GM18520 (cell line): ENCODE results near the gene PIK3IP1.

ENCODE experiments used
- ATAC-seq: cut with Tn5 transposase; IDR thresholded peaks from one replicate; pipeline ENCODE4 v1.9.1; 2021; ENCODE audit not compliant: unreplicated experiment

The PIK3IP1 gene

DNA sequence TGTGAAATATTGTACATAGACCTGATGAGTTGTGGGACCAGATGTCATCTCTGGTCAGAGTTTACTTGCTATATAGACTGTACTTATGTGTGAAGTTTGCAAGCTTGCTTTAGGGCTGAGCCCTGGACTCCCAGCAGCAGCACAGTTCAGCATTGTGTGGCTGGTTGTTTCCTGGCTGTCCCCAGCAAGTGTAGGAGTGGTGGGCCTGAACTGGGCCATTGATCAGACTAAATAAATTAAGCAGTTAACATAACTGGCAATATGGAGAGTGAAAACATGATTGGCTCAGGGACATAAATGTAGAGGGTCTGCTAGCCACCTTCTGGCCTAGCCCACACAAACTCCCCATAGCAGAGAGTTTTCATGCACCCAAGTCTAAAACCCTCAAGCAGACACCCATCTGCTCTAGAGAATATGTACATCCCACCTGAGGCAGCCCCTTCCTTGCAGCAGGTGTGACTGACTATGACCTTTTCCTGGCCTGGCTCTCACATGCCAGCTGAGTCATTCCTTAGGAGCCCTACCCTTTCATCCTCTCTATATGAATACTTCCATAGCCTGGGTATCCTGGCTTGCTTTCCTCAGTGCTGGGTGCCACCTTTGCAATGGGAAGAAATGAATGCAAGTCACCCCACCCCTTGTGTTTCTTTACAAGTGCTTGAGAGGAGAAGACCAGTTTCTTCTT lies 12.3 kb downstream of the PIK3IP1 start:
- no peak for ATAC-seq

DNA sequence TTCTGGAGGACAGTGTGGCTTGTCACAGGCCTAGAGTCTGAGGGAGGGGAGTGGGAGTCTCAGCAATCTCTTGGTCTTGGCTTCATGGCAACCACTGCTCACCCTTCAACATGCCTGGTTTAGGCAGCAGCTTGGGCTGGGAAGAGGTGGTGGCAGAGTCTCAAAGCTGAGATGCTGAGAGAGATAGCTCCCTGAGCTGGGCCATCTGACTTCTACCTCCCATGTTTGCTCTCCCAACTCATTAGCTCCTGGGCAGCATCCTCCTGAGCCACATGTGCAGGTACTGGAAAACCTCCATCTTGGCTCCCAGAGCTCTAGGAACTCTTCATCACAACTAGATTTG lies 13.0 kb downstream of the PIK3IP1 start:
- ATAC-seq, result no peak

DNA sequence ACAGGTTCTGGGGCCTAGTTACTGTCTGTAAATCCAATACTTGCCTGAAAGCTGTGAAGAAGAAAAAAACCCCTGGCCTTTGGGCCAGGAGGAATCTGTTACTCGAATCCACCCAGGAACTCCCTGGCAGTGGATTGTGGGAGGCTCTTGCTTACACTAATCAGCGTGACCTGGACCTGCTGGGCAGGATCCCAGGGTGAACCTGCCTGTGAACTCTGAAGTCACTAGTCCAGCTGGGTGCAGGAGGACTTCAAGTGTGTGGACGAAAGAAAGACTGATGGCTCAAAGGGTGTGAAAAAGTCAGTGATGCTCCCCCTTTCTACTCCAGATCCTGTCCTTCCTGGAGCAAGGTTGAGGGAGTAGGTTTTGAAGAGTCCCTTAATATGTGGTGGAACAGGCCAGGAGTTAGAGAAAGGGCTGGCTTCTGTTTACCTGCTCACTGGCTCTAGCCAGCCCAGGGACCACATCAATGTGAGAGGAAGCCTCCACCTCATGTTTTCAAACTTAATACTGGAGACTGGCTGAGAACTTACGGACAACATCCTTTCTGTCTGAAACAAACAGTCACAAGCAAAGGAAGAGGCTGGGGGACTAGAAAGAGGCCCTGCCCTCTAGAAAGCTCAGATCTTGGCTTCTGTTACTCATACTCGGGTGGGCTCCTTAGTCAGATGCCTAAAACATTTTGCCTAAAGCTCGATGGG lies 13.5 kb downstream of the PIK3IP1 start:
- ATAC-seq, result no peak

DNA sequence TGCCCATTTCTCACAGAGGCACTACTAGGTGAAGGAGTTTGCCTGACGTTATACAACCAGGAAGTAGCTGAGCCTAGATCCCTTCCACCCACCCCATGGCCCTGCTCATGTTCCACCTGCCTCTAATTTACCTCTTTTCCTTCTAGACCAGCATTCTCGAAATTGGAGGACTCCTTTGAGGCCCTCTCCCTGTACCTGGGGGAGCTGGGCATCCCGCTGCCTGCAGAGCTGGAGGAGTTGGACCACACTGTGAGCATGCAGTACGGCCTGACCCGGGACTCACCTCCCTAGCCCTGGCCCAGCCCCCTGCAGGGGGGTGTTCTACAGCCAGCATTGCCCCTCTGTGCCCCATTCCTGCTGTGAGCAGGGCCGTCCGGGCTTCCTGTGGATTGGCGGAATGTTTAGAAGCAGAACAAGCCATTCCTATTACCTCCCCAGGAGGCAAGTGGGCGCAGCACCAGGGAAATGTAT lies 14.1 kb downstream of the PIK3IP1 start:
- no peak for ATAC-seq

DNA sequence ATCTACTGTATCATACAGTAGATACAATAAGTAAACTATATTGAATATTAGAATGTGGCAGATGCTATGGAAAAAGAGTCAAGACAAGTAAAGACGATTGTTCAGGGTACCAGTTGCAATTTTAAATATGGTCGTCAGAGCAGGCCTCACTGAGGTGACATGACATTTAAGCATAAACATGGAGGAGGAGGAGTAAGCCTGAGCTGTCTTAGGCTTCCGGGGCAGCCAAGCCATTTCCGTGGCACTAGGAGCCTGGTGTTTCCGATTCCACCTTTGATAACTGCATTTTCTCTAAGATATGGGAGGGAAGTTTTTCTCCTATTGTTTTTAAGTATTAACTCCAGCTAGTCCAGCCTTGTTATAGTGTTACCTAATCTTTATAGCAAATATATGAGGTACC lies 14.5 kb downstream of the PIK3IP1 start:
- no peak for ATAC-seq

DNA sequence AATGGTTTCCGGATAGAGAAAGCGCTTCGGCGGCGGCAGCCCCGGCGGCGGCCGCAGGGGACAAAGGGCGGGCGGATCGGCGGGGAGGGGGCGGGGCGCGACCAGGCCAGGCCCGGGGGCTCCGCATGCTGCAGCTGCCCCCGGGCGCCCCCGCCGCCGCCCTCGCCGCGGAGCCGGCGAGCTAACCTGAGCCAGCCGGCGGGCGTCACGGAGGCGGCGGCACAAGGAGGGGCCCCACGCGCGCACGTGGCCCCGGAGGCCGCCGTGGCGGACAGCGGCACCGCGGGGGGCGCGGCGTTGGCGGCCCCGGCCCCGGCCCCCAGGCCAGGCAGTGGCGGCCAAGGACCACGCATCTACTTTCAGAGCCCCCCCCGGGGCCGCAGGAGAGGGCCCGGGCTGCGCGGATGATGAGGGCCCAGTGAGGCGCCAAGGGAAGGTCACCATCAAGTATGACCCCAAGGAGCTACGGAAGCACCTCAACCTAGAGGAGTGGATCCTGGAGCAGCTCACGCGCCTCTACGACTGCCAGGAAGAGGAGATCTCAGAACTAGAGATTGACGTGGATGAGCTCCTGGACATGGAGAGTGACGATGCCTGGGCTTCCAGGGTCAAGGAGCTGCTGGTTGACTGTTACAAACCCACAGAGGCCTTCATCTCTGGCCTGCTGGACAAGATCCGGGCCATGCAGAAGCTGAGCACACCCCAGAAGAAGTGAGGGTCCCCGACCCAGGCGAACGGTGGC lies 15.7 kb downstream of the PIK3IP1 start:
- no peak for ATAC-seq

DNA sequence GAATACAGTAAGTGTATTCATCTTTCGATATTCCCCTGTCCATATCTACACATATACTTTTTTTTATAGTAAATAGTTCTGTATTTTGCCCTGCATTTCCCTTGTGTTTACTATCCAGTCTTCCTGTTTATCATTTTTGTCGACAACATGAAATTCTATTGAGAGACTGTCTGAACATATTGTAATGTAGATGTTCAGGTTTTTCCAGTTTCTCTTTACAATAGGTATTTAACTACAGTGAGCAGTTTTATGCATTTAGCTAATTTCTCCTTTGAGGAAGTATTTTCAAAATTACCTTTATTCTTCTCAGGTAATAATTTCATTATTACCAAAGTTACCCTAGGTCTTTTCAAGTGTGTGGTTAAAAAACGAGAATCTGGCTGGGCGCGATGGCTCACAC lies 16.7 kb downstream of the PIK3IP1 start:
- no peak for ATAC-seq

DNA sequence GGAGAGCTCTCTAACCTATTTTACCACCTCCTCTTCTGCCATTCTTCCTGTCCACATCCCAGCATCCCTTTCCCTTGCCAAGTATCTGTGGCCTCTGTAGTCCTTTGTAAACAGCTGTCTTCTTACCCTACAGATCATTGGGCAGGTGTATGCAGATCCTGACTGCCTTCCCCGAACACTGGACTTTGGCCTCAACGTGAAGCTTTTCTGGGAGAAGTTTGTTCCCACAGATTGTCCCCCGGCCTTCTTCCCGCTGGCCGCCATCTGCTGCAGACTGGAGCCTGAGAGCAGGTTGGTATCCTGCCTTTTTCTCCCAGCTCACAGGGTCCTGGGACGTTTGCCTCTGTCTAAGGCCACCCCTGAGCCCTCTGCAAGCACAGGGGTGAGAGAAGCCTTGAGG lies 17.3 kb downstream of the PIK3IP1 start:
- no peak for ATAC-seq

DNA sequence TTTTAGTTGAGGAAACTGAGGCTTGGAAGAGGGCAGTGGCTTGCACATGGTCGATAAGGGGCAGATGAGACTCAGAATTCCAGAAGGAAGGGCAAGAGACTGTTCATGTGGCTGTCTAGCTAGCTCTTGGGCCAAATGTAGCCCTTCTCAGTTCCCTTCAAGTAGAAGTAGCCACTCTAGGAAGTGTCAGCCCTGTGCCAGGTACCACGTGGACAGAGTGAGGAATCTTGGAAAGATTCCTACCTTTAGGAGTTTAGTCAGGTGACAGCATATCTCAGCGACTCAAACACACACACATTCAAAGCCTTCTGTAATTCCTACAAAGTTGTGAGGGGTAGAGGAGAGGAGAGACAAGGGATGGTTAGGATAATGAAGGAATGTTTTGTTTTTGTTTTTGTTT lies 18.3 kb downstream of the PIK3IP1 start:
- no peak for ATAC-seq

DNA sequence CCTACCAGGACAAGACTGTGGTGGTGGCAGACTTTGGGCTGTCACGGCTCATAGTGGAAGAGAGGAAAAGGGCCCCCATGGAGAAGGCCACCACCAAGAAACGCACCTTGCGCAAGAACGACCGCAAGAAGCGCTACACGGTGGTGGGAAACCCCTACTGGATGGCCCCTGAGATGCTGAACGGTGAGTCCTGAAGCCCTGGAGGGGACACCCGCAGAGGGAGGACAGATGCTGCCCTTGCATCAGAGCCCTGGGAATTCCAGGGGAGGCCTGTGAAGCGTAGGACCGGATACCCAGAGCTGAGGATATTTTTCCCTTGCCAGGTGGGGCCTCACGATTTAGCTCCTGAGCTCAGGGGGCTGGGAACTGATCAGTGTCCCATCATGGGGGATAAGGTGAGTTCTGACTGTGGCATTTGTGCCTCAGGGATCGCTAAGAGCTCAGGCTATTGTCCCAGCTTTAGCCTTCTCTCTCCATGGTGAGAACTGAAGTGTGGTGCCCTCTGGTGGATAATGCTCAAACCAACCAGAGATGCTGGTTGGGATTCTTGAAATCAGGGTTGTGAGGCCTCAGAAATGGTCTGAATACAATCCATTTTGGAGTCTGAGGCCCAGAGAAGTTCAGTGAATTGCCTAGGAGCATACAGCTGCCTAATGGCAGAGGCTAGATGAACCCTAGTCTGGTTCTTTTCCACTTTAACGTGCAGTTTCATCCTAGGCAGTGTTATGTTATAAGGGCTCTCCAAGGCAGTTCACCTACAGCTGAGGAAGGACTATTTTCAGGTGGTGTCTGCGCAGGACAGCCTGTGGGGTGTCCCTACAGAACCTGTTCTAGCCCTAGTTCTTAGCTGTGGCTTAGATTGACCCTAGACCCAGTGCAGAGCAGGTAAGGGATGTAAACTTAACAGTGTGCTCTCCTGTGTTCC lies 19.5 kb downstream of the PIK3IP1 start:
- ATAC-seq, result no peak

DNA sequence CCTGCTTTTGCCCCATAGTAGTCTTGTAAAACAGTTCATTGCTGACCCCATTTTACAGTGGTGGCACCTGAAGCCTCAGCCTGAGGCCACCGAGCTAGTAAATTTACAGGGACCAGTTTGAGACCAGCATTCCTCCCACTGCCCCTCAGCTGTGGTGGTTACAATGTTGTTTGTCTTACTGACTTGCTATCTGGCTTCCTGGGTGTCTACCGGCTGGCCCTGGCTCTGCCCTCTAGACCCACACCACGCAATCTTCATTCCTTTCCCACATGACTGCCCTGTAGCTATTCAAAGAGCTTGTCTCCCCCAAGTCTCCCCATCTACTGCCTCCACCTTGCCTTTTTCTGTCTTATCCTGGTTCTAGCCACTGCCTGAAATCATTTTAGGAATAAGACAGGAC lies 20.8 kb downstream of the PIK3IP1 start:
- ATAC-seq, result no peak

DNA sequence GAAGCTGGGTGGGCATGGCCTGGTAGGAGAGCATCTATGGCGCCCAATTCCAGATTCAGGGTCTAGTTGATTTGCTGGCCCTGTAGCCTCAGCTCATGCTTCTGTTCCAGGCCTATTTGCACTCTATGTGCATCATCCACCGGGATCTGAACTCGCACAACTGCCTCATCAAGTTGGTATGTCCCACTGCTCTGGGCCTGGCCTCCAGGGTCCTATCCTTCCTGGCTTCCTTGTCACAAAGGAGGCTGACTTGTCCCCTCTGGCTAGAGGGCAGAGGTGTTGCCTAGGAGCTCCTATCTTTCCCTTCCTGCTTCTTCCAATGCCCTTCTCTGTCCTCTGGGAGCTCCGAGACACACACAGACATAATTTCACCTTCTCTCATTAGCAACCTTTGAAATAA lies 21.3 kb downstream of the PIK3IP1 start:
- no peak for ATAC-seq

DNA sequence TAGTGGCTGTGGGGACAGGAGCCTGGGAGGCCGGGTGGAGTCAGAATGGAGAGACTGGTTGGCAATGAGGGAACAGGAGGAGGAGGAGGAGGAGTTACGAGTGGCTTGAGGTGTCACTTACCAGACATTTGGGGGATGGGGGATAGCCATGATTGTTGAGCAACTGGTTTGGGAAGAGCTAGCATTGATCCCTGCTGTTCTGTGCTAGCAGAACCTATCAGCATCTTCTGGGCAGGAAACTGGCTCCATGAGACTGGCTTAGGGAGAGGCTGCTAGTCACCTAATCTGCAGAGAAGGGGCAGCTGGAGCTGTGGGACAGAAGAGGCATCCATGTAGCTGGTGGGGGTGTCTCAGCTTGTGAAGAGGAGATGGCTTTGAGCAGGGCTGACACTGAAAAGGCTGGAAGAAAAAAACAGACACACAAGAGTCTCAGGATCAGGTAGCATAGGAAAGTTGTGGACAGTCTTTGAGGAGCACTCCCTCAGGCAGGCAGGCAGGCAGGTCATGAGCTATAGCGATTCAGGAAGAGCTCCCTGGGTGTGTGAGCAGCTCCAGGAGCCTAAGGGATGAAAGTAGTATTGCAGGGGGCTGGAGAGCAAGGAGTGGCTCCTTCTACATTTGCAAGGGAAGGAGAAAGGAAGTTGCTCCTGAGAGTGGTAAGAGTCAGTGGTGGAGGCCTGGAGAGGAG lies 22.3 kb downstream of the PIK3IP1 start:
- ATAC-seq, result no peak

DNA sequence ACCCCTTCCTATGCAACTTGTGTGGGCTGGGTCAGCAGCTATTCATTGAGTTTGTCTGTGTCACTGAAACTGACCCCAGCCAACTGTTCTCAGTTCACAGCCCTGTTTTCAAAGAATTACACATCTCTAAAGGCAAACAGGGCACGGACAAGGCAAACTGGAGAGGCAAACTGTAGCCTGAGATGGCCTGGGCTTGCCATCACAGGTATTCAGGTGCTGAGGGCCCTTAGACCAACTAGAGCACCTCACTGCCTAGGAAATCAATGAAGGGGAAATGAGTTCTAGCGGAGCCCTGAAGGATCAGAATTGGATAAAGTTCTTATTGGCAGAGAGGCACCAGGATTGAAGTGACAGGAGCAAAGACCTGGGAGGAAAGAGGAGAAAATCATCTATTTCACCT lies 24.0 kb downstream of the PIK3IP1 start:
- no peak for ATAC-seq

DNA sequence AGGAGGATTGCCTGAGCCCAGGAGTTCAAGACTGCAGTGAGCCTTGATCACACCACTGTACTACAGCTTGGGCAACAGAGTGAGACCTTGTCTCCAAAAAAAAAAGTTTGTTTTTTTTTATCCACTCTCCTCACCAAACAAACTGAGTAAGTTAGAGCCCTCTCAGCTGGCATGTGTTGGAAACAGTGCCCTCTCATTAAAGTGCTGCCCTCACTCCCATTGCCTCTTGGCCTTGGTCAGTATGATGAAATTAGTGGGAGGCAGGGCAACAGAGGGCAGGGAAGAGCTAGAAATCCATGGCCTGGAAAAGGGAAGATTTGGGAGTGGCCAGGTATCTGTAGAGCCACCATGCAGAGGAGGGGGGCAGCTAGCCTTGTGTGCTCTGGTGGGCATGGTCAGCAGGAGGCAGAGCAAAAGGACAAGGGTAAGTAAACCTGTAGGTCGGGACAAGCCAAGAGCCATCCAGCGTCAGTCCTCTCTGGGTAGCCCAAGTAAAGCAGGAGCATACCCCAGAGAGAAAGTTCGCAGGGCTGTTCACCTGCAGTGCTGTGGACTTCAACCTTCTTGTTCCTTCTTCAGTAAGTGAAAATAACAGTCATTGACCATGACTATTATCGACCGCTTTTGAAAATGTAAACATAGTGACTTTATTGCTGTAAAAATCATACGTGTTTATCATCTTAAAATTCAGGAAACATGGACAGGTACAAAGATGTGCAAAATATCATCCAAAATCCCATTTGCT lies 28.2 kb downstream of the PIK3IP1 start:
- no peak for ATAC-seq

DNA sequence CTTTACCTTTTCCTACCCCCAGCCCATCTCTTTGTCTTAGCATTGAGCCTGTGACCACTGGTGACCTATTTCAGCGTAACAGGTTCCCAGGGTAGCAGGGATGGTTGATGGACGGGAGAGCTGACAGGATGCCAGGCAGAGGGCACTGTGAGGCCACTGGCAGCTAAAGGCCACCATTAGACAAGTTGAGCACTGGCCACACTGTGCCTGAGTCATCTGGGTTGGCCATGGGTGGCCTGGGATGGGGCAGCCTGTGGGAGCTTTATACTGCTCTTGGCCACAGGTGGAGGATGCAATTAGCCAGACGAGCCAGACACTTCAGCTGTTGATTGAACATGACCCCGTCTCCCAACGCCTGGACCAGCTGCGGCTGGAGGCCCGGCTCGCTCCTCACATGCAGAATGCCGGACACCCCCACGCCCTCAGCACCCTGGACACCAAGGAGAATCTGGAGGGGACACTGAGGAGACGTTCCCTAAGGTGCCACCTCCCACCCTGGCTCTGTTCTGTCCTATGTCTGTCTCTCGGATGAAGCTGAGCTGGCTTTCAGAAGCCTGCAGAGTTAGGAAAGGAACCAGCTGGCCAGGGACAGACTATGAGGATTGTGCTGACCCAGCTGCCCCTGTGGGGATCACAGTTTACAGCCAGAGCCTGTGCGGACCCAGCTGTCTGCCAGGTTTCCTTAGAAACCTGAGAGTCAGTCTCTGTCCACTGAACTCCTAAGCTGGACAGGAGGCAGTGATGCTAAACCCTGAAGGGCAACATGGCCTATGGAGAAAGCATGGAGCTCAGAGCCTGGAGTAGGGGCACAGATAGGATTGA lies 29.8 kb downstream of the PIK3IP1 start:
- no peak for ATAC-seq

DNA sequence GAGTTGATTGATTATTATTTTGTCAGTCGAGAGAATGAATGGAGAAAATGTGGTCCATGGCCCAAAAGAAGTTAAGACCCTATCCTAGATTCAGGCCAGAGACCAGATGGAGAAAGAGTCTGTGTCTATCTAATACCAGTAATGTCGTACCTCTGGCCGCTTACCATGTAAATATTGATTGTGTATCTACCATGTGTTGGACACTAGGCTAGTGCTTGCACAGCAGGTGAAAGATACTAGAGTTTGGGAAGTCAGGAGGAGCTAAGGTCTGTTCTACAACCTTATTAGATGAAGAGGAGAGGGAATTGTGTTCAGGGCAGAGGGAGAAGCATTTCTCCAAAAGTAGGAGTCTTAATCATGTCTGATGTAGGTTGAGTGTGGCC lies 31.8 kb downstream of the PIK3IP1 start:
- ATAC-seq, result no peak

DNA sequence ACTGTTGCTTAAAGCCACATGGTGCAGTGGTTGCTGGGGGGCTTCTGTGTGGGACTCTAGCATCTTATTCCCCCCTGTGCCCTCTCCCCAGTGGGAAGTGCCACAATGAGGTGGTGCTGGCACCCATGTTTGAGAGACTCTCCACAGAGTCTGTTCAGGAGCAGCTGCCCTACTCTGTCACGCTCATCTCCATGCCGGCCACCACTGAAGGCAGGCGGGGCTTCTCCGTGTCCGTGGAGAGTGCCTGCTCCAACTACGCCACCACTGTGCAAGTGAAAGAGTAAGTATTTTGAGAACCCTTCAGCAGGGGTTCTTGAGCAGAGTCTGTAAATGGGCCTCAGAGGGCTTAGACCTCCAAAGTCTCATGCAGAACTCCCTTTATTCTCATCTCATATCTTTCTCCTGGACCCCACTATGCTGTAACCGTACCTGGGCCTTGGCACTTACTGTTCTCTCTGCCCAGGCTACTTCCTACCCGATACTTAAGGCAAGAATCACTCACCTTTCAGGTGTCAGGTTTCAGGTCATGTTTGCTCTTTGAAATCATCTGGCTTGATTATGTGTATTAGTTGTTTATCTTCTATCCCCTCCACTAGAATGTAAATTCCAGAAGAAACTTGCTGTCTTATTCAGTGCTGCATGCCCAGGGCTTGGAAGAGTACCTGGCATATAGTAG lies 32.4 kb downstream of the PIK3IP1 start:
- no peak for ATAC-seq
